NCI-H446 (cell line): Measurements from ENCODE around the gene GRIK1.

Experiments
- DNase-seq, 2 experiments: peaks; one replicate each; lab custom pipeline; 2025; lab: John Stamatoyannopoulos, UW

GRIK1 gene

DNA sequence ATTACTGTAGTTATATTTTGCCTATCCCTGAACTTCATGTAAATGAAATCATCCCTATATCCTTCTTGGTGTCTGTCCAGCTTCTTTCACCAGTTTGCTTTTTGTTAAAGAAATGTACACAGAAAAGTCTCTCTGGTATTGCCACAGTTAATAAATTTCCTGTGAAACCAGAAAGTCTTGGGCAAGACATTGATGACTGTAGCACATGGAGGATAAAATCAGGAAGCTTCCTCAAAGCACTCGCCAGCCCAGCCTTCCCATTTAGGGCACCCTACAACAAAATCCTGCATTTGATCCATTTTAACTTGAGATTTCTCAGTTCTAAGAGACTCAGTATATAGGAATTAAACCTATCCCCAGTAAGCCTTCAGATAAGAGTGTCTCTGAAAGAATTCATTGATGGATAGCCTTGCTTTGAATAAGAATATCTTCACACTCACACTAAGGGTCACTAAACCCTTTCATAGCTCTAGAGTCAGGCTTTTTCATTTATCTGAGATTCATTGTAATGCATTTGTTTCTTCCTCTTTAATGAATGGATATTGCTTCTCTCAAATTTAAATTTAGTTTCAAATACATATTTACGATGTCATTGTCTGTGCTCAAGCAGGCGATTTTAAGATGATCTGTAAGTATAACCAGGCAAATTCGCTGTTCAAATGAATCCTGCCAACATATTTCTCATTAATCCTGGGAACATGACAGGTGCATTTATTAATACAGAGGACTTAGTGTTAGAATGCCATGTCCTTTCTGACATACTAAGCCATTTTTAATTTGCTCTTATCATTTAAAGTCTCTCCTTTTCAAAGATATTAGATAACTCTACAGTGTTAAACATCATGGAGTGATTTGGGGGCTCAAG is 153.1 kb downstream of the GRIK1 start:
- no peak for DNase-seq

DNA sequence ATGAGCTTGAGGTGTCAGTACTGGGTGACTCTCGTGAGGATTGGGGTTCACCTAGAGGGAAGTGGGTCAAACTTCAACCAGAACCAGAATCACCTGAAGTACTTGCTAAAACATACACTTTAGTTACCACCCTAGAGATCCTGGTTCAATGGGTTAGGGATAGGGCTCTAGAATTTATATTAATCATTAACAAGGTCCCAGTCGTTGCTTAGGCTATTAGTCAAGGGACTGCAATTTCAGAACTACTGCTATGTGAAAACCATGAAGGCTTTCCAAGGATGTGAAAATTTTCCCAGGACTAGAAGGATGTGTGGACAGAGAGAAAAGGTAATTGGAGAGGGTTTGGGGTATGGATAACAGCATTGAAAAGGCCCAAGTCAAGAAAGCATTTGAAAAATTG is 162.6 kb downstream of the GRIK1 start:
- no peak for DNase-seq

DNA sequence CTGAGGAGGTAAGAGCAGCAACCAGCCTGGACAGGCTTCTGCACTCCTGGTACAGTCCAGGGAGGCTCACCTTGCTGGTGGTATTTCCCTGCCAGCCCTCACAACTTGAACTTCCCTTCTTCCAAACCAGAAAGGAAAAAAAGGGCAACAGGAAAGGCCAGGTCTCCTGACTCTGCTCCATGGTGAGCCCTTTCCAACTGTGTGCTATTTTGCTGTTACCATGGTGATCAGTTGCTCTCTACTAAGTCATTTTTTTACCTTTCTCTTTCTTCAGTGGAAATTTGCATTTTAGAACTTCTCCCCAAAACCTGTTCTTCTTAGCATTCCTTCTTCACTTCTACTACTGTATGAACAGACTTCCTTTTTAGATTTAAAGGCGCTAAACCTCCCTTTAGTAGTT is 164.3 kb downstream of the GRIK1 start:
- no peak for DNase-seq

DNA sequence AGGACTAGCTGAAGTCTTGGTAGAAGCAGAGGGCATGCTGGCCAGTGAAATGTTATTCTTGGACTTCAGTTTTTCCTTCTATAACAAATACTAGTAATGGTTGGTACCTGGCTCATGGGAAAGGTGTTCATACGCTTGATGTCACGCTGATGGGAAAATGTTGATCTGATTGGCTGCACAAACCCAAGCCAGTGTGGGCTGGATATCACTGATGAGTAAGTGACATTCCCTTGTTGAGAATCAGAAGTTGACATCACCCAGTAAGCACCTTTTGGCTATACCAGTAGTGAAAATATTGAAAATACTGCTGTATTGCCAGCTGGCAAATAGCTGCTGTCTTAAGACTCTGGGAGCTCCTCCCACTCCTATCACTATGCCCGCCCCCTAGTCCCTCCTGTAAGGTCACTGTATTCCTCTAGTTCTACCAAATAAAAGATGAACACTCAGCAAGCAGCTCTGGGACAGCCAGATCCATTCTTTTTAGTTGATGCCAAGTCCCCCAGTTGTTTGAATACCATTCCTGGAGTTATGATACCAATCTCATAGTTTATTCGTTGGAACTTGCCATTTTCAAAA is 168.2 kb downstream of the GRIK1 start:
- no peak for DNase-seq

DNA sequence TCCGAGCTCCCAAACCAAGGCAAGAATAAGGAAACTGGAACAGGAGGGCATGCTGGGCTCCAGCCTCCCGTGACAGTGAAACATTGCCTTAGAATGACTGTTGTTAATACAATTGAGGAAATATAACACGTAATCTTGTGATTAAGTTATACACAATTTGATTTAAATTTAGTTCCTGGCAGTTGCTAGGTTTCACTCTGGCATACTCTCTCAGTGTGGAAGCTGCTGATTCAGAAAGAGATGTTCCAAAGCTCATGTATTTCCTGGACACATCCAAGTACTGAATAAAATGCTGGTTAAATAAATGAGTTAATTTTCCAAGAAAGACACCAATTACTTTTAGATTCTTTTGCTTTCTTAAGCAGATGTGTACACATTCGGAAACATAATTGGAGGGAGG is 176.1 kb downstream of the GRIK1 start:
- DNase-seq, result no peak

DNA sequence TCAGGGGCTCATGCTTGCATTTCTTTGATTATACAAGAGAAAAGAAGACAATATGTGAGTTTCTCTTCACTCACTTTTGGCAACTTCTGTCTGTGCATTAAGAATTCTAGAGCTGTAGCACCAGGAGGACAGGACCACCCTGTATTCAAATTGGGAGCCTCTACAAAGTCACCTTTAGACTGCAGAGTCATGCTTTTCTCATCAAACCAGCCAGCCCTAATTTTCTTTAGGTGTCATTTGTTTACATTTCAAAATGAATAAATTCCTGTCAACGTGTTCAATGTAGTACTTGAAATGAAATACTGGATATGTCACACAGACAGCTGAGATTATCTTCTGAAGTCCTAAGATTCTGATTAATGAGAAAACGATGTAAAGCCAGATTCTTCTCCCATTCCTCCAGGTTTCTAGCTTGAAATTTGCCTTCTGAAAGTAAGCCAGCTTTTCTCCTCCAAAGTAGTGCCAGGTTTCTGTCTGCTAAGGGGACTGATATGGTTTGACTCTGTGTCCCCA is 177.2 kb downstream of the GRIK1 start:
- no peak for DNase-seq

DNA sequence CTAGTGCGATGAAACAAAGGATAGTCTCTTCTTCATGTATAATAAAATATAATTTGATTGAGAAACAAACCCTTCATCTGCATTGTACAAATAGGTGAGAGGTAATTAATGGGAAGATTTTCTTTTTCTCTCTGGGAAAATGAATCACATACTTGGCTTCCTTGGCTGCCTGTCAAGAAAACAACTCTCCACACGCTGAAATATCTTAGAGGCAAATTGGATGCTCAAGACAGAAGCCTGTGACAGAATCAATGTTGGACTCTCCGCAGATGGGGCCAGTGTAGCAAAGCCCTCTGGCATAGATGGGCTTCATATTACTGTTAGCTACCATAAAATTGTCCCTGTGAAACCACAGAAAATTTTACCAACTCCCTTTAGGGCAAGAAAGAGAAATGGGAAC is 186.6 kb downstream of the GRIK1 start:
- DNase-seq, result no peak

DNA sequence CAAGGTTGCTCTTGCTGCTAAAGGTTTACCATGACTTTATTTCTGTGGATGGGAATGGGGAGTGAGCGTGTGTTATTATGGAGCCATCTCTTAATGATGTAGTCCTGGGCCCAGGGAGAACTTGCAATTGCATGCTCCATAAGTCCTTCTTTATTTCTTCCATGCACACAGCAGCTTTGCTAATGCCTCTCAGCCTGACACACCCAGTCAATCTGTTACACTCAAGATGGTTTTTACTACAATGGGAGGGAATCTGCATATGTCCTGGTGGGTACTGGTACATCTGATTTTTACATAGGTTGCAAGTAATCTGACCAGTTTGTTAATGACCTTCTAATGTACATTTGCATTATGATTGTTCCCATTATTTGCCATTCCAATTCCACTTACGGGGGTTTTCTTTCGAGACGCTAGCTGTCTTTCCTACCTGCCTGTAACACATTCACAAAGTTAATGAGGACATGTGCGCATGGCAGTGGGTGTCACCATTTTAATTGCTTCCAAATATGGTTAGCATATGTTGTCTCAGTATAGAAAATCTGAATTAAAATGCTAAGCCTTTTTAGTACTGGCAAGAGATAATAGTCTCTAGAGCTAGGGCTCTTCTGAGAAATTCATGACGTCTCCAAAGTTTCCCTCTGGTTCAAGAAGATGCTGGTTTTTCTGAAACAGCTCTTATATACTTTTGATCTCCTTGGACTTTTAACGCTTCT is 188.2 kb downstream of the GRIK1 start:
- DNase-seq, result no peak

DNA sequence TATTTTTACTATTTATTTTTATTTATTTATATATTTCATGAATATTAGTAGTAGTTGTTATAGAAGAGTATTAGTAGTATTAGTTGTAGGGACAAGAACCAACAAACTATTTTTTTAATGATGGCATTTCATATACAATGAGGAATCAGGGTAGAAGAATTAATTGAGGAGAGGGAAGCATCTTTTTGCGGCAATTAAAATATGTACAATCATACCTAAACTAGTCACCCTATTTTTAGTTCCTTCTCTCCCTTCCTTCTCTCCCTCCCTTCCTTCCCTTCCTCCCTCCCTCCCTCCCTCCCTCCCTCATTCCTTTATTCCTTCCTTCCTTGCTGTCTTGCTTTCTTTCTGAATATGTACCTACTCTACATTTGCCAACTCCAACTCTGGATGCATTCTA is 189.8 kb downstream of the GRIK1 start:
- no peak for DNase-seq

DNA sequence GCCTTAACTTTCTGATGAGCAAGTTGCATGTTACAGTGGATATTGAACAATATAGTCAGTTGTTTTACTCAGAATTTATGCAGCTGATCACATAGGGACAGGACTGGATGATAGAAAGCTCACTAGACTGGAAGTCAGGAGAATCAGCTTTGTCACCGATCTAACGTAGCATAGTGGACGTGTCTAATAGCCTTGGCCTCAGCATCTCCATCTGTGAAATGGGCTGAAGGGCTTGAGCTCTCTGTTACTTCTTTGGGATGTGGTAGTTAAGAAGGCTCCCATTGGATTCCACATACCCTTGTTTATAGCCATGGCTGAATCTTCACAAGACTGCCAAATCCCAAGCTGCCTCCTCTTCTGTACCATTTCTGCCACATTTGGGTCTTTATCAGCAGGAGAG is 190.6 kb downstream of the GRIK1 start:
- DNase-seq, result no peak

DNA sequence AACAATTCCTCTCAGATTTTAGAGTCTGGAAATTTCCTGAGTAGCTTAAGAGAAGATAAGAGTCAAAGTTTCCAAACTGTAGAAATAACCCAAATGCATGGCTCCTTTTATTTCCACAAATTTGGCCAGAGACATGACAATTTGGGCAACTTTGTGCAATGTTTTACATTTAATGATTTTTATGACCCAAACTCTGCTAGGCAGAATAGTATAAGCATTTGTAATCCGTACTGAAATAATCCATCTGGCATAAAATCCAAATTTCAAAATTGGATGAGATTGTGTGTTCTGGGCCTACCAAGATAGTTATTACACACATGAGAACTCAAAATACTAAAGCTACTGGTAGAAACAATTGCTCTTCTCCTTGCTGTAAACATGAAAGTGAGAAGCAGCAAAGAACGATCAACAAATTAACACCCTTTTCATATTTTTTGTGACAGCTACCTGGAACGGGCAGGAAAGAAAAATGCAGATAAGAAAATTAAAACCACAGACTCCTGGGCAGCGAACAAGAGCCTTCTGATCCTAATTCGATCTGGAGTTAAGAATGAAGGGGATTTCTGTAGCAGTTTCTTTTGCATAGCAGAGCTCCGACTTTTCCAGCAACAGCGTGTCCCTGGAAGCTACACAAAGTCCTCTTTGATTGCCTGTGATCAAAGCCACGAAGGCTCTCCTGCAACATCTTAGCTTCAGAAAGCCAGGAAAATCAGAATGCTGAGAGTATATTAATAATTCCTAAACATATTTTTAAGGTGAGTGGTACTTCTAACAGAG is 191.2 kb downstream of the GRIK1 start:
- DNase-seq, result no peak

DNA sequence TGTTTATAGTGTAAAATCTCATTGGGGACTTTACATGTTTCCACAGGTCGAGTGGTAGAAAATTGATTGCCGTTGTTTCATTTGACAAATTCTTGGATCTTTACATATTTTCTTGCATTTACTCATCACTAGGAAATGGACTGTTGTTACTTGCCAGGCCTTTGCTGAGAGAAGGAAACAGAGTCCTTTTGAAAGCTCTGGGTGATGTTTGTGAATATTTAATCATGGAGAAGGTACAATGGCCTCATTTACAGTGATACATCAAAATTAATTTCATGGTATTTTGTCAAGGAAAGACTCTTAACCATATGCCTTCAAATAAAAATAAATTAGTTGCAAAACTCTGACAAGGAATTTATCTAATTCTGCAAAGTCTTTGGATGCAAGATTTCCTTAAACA is 198.0 kb downstream of the GRIK1 start:
- DNase-seq, result no peak

DNA sequence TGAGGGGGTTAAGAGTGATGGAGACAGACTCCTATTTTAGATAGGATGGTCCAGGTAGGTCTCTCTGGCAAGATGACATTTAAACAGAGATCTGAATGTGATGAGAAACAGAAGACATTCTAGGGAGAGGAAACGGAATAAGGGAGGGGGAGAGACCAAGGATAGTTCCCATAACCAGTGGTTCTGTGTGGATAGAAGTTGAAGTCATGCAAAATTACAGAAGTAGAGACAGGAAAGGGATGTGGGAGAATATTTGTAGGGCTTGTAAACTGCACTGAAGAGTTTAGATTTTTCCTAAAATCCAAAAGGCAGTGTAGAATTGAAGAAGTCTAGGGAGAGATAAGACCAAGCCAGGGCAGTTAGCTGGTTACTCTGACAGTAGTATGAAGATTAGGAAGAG is 200.6 kb downstream of the GRIK1 start:
- DNase-seq, result no peak

DNA sequence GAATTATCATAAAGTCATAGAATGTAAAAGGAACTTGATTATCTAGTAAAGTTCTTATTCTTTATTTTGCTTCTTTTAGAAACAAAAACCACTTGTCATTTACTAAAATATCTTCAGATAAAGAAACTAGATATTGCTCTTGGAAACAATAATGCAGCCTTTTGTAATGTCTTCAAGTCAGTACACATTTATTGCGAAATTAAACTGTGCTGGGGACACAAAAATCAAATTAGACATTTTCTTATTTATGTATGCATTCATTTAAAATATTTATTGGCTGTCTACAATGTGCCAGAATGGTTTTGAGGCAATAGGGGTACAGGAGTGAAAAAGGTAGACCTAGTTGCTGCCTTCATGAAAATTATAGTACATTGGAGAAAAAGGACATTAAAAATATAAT is 201.1 kb downstream of the GRIK1 start:
- no peak for DNase-seq

DNA sequence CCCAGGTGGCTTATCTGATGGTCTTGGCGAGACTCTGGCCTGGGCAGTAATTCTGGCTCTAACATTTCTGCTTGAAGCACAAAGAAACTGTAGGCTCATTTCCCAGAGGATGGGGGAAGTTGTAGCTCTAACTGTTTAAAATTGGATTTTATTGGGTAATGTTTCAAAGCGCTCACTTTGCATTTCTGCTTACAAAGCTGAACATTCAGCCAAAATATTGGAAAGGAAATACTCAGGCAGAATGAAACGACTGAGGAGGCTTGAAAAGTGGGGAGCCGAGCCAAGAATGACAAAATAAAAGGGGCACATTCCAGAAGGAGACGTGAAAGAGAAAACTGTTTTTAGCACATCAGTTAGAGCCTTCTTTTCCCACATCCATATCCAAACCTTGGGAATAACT is 202.6 kb downstream of the GRIK1 start:
- no peak for DNase-seq

DNA sequence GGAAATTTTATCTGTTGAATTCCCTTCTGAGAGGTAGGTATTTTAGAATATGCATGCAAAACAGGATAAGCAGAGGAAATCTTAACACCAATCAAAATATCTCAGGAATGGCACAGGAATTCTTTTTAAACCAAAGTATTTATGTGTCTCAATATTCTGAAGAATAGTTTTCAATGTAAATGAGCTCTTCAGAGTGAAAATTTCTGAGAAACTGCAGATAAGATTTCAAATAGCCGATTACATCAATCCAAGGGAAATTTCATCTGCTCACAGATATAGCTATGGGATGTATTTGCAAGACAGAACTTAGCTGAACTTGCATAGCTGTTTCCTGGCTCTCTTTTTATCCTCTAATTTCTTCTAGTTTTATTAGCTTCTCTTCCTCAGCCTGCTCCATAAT is 209.5 kb downstream of the GRIK1 start:
- DNase-seq, result no peak

DNA sequence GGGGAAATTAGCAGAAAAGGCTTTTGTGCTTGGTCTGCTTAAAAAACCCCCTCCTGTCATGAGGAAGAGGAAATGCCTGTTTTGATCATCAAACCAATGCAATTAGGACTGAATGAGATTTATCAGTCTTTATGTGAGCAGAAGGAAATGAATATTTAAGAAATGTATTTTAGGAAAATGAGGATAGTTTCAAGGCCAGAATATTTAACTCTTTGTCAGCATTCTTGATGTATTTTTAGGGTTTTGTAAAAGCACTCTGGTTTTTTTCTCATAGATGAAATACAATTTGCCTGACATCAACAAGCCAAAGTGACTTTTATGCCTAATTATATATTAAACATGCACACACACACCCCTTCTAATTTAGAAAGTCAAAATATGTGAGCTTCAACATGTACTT is 213.8 kb downstream of the GRIK1 start:
- DNase-seq, result no peak

DNA sequence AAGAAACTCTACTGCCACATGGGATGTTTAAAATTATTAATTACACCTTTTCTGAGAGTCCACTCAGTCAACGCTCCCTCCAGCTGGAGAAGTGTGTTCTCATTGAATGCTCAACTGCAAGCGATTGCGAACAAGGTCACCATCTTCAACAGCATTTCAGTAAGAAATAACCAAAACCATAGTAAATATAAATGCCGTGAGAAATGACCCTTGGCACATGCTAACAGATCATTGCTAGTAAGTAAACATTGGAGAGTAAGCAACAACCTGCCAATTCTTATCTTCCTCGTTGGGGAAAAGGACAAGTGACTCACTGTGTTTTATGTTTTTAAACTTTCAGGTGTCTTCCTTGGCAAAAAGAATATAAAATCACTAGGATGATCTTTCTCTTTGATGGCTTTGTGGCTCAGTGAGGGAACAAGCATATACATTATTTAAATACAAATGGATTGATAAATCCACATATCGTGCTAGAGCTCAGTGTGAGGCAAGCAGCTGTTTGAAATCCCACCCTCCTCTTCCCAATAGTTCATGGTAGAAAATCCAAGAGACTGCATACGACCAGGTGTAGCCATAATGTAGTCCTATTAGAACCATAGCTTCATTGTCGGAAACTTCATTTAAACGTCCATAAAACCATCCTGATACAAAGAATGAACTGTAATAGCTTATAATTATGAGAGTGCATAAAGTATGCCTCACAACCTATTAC is 214.6 kb downstream of the GRIK1 start:
- DNase-seq, result no peak

DNA sequence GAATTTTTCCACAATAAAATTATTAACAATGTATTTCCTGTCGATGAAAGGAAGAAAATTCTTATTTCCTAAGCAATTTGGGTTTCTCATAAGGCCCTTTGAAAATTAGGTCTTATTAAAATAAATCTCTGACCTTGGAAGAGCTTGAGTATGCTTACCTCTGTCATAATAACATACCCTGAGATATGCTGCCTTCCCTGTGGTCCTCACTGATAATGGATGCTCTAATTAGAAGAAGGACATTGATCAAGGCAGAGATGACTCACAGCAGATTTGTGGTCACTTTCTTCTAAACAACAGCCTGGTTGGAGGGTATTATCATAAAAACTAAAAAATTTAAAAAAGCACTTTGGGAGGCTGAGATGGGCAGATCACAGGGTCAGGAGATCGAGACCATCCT is 217.8 kb downstream of the GRIK1 start:
- no peak for DNase-seq

DNA sequence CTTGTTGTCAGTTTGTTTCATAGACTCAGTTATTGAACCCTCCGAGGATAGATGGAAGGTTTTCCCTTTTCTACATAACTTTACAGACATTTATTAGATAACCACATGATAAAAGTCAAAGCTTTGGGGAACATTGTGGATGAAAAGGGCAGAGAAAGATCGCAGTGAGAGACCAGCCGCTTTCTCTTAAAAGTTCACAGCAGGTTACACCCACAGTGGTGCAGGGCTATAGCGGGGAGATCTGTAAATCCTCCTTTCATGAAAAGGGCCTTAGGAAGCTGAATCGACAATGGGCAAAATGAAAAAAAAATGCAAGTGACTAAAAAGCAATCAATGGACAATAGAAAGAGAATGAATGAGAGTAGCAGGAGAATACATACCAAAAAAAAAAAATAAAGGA is 218.6 kb downstream of the GRIK1 start:
- no peak for DNase-seq

DNA sequence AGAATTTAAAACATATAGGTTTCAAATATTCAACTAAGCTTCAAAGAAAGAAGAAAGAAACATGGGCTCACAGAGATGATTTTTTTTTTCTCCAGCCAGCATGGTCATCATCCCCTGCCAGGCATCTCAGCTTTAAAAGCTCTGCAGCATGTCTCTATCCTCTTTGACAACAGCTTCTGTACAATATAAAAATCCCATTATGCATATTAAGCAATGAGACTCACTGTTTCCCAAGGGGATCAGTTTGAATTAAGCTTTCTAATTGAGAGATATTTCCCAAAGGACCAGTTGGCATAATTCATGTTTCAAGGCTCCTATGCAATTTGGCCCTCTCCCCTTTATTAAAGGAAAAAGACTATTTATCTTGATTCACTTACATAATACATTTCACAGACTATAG is 220.3 kb downstream of the GRIK1 start:
- DNase-seq, result no peak
